NCI-H2029 (cell line): Measurements from ENCODE around the gene BCCIP.

Experiments used
- DNase-seq: peaks from one replicate; lab custom pipeline; 2025; lab: John Stamatoyannopoulos, UW

BCCIP gene

DNA sequence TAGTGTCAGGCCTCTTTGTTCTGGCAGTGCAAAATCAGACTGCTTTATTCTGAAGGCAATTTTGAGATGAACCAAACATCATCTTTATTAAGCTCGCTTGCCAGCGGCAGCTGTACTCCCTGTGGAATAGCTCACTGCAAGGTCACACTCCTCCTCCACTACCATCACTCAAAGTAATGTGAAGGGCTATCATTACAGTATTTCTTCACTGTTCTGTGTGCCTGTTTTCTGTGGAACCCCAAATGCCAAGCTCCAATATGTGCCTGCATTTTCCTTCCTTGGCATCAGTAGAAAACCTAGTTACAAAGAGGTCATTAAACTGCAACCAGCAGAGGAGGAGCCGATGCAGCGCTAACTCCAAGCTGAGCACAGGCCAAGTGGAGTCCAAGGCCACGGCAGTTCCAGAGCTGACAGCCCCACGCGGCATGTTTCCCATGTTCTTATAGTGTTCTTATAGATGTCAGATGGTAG, 21.4 kb downstream of the BCCIP start:
- no peak for DNase-seq

DNA sequence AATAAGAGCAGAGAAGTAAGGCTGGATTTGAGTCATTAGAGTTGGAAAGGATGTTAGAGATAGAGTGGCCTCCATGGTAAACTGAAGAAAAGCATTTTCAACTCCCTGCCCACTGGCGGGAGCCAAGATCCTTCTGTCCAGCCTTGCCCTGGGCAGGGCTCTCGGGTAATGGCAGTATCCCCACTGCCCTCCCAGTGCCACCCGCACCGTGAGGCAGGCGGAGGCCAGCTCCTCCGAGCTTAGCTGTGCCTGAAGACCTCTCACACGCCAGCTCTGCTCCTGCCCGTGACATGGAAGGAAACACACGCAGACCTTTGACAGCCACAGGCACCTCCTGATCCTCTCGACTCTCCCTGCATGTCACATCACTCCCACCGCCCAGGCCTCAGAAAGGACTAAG, 22.3 kb downstream of the BCCIP start:
- DNase-seq: no peak

DNA sequence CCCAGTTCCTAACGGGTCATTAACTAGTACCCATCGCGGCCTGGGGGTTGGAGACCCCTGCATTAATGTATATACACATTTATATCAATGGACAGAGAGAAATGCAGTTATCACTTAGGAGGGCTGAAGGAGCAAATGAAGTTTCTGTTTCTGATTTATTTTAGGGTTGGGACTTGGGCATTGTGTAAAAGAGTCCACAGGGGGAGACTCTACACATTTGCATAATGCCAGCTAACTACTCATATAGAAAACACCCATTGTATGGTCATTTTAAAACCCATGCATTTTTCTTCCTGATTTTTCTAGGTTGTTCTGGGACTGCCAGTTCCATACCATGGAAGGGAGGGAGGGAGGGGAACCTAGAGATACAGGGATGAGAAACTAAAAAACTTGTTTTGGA, 23.5 kb downstream of the BCCIP start:
- DNase-seq: no peak

DNA sequence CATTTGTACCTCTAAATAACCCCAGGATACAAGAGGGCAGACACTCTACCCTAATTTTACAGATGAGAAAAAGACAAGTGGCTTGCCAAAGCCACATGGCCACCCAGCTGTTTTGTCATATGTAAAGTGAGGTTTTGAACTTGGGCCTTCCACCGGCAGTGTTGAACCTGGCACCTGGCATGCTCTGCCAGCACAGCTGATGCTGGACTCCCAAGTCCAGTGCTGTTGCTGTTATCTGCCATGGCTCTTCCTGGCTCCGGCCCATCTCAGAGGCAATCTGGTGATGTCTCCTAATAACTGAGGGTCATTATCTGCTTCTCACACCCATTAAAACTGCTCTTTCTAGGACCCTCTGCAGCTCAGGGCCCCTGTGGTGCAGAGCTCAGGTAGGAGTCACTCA, 25.0 kb downstream of the BCCIP start:
- DNase-seq: no peak

DNA sequence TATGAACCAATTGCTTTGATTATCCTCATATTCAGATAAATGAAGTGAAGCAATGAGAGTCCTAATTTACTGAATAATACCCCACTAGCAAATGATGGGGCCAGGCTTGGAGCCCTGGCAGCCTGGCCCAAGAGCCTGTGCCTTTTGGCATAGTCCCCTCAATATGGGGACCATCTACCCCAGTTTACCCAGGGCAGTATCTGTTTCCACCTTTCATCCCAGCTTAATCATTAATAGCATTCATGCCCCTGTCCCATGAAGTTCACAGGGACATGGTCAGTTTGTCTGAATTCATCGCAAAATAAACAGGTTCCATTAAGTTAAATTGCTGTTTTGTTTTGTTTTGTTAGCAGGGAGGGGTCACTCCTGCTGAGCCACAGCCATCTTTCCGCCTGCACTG, 25.5 kb downstream of the BCCIP start:
- DNase-seq: no peak

DNA sequence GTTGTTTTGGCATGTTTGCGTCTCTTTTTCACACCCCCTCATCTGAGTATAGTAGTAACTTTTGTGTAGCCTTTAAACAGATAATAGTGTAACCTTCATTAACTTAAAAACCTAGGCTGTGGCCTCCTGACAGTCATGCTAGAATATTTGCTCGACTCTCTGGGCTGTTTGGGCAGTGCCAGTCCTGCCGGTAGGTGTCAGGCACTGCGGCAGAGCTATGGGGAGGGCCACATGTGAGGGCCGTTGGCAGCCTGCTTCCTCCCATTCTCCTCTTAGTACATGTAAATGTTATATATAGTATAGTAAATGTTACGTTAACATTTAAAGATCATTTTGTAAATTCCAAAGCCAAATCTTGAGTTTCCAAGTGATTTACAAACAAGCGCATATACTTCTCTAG, 26.1 kb downstream of the BCCIP start:
- DNase-seq: no peak

DNA sequence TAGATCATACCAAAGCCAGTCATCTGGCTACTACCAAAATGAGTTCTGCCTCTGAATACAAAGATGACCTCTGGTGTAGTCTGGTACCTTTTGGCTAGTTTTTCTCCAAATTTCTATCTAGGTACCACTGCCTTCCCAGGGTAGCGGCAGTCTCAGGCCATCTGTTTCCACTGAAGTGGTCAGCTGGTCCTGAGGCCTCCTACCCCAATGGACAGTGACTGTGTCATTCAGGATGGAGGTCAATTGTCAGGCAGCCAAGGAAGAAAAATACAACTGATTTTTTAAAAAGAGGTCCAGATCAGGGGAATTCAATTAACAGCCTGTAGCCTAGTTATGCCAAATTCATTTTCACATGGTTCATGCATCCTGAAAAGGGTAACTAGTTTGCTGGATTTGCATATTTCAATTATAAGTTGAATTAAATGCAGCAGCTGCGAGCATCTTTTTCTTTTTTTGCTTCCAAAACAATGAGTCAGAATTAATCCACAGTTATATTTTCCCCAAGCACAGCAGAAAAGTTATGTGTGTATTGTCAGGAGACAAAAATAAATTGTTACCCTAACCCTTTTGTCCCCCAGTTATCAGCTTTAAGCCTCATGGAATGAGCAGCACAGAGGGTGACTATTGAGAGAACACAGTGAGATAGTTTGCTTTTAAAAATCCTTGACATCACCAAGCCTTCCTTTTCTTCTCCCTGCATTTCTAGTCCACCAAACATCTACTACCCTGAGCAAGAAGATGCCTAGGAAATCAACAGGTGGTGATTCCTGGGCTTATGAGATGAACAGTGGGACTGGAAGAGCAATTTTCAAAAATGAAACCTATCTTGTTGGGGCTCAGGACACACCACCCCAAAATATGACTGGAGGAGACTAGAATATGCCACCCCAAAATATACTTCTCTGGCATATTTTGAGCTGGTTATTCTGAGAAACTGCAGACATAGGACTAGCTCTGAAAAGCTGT, 27.7 kb downstream of the BCCIP start:
- DNase-seq: no peak

DNA sequence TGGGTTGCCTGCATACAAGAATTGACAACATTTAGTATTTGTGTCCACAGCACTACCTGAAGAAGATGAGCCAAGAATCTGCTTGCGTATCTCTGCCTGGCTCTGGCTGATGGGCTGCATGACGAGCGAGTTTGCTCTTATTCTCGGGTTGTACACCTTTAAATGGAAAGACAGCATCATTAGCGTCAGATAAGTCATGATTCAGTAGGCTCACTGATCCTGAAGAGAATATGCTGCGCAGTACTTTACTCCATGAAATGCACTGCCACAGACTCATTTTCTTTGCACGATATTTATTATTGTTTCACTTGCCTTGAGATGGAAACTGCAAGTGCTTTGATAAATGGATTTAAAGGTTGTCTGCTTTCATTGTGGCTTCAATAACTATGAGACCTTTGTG, 29.1 kb downstream of the BCCIP start:
- no peak for DNase-seq

DNA sequence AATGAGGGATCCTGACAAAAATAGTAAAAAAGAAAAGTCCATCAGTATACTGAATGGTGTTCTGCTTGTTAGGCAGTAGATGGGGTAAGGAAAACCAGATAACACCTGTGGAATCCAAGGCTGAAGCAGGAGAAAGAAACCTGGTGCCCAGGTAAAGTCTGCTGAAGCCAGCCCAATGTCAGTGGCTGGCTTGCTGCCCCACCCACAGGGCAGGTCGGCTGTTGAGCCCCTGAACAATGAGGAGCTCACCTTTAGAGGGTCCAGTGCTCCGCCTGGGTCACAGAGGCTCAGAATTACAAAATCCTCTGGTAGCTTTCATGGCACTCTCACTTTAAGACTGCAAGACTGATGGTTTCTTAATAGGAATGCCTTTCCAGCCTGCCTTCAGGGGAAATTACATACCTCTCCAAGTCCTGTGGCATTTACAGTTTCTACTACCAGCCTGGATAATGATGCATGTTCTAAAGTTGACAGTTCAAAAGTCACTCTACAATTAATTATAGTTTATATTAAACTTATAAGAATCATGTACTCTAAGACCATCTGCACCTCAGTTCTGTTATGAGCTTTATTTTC, 33.9 kb downstream of the BCCIP start:
- DNase-seq: no peak

DNA sequence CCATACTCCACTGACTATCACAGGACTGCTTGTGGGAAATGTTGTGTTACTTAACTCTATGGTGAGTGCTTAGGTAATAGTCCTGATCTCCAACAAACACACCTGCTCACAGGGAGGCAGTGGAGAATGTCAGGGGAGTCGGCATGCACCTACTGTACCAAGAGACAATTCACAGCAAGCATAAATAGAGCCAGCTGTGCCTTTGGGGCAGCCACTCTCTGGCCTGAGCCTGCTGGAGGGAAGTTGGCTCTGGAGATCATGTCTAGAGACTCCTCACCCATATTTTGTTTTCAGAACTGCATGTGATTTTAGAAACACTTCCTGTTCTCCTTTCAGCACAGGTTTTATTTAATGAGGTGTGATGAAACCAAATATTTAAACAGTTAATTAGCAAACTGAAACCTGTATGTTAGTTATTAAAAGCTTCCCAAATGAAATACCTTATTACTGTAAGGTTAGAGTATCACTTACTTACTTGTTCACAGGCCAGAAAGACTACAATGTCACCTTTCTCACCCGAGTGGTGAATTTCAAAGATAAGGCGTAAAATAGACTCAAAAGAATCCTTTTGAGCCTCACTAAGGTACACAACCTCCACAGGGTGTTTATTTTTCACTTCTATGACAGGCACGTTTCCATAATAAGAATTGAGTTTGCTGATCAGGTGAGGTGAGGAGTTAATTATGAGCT, 35.9 kb downstream of the BCCIP start:
- DNase-seq: peak; percentile 79

DNA sequence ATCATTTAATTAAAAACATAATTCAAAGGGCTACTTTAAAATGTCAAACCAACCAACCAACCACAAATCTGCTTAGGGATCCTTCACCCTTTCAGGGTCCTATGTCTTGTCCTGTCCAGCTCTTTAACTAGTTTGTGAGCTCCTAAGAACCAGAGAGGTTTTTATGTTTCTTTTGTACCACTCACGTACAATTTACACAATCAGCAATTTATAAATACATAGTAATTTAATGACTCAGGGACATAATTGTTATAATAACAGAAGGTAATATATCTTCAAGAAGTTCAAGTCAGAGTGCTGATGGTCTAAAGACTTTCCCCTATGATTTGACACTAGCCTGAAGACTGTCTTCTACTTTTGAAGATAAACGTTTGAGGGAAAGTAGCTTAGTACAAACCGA, 41.8 kb downstream of the BCCIP start:
- DNase-seq: no peak

DNA sequence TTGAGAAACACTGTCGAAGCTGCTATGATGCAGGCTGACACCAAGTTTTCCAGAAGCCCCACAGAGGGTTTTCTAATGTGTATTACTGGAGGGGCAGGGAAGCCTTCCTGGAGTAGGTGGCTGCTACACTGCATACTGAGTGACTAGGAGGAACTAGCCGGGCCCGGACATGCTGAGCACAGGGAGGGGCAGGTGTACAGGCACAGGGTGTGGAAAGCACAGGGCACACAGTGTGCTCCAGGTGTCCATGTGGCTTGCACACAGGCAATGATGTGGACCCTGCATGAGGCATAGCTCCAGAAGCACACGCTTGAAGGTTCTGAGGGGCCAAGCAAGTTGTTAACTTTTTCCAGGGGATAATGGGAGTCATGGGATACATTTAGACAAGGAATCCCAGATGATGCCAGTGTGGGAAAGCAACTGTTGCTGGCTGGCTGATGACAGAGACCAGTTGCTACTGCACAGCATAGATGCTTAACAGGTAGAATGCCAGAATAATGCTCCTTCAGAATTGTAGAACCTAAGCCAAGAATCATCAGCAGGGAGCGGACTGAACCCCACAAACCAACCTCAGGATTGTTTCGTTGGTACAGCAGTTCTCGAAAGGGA, 43.2 kb downstream of the BCCIP start:
- DNase-seq: no peak

DNA sequence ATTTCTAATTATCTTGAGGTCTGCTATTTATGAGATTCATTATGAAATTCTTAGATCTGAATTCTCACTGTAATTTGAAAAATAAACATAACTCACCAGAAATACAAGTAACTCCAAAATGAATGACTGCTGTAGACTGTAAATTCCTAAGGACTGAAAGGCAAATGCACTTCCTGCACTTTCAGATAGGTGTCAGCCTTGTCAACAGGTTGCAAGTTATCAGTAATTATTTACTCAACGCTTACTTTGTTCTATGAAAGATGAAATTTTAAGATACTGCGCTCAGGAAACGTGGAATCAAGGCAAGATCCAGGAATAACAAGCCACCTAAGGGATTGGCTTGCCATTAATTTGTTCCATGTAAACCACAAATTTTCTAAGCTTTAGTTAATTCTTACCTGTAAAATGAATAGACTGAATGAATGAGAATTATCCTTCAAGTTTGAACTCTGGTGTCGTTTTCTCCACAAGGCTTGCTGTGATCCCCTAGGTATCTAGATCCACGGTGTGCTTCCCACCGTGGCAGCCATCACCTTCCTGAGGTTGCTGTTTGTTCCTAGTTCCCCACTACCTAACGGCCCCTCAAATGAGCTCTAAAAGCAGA, 45.1 kb downstream of the BCCIP start:
- no peak for DNase-seq

DNA sequence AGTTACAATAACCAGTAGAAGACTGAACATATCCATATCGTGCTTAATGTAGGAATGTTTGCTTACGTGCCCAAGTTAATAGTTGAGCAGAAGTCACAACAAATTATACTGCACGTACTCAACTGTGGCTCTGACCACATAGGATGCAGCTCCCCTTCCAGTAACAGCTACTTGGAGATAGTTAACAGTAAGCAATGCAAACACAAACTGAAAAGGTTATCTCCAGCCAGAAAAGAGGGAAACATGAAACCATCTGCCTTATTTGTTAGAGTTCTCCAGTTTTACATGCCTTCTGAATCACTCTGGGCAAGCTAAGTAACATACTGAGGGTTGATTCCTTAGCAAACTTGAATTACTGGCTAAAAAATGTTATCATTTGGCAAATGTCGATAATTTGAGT, 48.0 kb downstream of the BCCIP start:
- DNase-seq: peak; percentile 18

DNA sequence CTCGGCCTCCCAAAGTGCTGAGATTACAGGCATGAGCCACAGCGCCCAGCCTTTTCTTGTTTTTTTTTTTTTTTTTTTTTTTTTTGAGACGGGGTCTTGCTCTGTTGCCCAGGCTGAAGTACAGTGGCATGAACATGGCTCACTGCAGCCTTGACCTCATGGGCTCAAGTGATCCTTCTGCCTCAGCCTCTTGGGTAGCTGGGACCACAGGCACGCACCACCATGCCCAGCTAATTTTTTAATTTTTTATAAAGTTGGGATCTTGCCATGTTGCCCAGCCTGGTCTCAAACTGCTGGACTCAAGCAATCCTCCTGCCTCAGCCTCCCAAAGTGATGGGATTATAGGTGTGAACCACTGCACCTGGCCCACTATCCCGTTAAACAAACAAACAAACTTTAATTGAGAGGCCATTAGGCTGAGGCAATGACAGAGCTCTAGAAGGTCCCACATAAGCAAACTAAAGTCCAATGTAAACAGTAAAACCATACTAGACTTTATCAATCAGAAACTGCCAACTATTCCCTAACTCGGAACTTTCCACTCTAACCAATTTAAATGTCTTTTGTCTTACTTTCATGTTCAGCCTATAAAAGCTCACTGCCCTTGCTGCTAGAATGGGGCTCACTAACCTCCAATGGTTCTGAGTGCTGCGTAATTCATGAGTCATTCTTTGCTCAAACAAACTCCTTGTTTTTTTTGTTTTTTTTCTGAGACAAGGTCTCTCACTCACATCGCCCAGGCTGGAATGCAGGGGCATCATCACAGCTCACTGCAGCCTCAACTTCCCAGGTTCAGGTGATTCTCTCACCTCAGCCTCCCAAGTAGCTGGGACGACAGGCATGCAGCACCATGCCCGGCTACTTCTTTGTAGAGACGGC, 55.9 kb downstream of the BCCIP start:
- no peak for DNase-seq

DNA sequence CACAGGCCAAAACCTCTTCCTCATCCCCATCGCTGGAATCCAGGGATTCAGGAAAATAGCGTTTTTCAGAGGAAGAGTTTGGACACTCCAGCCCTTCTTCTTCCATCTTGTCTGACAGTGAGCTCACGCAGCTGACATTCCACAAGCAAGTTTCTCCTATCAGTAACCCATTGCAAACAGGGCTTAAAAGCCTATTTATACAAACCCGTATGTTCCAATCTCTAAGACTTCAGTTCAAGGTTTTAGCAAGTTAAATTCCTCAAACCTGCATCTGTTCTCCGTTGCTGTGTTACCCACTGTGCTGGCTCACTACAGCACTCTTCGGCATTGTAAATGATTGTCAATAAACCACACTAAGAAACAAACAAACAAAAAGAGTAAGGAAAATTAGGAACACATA, 57.4 kb downstream of the BCCIP start:
- no peak for DNase-seq

DNA sequence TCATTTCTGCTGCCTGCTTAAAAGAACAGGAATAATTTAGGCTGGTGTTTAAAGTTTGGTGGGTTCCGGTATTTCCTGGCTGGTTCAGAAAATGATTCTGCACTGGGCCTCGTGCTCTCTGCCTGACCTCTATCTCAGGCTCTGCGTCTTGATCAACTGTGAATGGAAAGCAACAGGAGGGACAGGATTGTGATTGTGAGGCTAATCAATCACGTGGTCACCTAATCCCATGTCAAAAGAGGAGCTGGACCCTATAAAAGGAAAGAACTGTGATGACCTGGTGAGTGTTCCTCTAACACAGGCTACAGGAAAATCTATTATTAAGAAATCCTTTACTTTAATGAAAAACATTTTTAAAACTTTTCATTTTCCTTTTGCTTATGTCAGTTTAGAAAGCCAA, 57.8 kb downstream of the BCCIP start, which contains the start of gene DHX32:
TSS of gene DHX32 (minus strand) at position 101 of the 400 bp plus-strand sequence. CDS start 468 bp downstream, outside the sequence.
- DNase-seq: no peak

DNA sequence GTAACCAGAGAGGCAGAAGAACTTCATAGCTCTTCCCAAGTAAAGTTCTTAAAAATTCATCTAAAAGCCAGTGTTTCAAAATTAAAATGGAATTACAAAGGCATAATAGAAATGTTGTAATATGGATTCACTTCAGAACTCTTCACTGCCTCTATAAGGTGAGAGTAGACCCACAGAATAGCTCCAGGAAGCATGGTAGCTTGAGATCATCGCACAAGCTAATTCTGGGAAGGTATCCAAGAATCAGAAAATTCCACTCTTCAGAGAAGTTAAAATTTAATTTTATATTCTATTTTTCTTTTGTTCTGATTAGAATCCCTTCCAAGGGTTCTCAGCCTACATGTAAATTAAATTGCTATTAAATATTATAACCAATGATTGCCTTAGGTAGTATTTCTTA, 59.2 kb downstream of the BCCIP start:
- no peak for DNase-seq

DNA sequence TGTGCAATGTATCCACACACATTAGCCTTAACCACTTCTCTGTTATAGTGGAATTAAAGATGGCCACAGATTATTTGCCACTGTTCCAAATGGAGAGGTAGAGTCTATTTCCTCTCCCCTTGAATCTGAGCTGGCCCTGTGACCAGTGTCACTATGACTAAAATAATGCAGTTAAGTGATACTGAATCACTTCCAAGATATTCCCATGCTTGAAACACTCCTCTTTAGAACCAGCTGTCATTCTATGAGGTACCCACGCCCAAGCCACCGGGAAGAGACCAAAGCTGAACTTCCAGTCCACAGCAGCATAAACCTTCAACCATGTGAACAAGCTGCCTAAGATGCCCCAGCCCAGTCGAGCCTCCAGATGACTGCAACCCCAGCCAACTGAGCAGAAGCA, 59.9 kb downstream of the BCCIP start:
- no peak for DNase-seq
